ENCODE results near the gene SNX11.

The SNX11 gene

GRCh38 chr17:48134912-48135480 lies 27.4 kb downstream of the SNX11 start:
- no peak for DNase-seq

- no peak for DNase-seq
Observed at GRCh38 chr17:48137656-48138055, 30.1 kb downstream of the SNX11 start.

DNA sequence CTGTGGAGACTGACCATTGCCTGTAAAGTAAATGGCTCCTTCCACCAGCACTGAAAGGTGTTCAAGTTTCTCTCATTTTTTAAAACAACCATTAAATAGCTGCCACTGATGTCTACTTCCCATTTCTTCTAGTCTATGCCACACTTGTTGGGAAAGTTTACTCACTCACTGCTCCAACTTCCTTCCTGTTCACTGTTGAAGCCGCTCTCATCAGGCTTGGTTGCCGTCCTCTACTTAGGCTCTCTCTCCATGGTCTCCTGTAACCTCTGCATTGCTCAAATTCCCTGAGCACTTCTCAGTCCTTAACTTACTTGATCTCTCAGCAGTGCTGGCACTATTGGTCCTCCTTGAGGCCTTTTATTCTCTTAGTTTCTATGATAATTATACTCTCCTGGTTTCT lies 32.4 kb downstream of the SNX11 start:
- no peak for DNase-seq

DNA sequence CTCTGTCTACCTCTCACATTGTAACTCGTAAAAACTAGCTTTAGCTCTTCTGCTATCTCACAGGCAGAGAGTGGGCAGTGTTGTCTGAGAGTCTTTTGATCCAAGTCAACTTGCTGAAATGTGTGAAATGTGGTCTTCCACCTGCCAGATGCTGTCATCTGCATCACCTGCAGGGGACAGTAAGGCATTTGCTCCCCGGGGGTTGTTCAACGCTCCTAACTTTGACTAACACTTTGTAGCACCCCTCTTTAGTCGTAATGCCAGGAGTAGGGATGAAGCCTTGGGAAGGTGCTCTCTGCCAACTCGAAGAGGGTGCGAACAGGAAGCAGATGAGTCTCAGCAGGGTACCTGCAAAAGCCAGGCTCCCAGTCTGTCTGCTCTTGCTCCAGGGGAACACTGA lies 36.1 kb downstream of the SNX11 start:
- no peak for DNase-seq

DNA sequence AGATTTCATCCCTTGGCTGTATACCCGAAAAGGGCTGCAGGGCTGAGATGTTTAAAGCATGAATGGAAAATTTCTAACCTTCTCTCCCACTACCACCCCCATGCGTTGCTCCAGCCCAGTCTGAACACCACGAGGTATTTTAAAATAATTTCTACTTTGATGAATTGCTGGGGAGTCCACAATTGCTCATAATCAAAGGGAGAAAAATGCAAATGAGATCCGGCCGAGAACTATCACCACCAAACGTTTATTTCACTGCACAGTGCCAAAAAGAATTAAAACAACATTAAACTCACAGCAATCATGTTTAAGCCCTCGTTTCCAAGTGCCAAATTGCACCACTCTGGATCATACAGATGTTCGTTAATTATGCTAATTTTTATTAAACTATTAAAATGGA lies 36.7 kb downstream of the SNX11 start:
- no peak for DNase-seq

DNA sequence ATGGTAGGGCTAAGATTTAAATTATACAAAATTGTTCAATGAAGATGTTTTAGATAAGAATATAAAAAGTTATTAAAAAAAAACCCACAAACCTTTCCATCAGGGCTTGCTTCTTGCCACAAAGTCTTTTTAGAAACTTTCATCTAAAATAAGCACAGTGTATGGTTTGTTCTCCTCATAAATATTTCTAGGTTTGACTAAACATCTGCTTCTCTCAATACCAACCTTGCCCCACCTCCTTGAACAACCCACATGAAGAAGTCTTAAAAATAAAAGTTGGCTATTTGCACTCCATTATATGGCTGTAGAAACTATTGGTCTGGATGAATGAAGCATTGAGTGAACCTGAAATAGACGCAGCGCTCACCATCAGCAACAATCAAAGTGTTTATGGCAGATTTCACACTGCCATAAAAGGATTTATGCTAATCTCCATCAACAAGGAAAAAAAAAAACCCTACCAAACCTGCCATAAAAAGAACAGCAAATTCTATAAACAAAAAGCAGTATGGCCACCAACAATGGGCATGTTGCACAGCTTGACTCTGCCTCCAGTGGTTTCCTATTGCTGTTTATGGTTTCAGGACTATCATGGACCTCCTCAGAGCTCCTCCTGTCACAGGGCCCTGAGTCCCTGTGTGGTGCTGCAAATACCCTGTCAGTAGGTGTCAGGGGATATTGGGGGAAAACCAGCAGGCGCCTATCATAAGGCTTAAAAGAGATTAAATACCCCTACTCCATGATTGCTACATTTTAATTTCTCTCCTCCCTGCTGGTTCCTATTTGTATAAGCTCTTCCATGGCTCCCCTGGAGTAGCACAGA lies 37.6 kb downstream of the SNX11 start:
- DNase-seq: no peak

- DNase-seq: no peak
Observed at GRCh38 chr17:48148029-48148770, 40.6 kb downstream of the SNX11 start.

- no peak for DNase-seq
Observed at GRCh38 chr17:48148854-48149786, 41.6 kb downstream of the SNX11 start.

- no peak for DNase-seq
Observed at GRCh38 chr17:48149787-48150463, 42.4 kb downstream of the SNX11 start.

DNA sequence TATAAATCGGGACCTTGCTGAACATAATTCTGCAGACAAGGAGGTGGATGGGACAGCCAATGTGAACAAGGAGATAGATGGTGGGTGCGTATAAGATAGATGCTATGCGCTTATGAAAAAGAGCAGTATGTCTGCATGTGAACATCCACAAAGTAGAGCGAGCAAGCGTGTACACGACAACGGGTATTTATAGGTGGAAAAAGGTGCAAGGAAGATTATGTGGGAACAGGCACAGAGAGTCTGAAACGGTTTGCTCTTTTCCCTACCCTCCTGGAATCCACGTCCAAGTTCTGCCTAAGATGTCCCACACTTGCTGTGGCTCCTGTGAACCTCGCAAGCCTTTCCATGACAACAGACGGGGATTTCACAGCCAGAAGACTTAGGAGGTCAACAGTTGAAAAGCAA lies 43.0 kb downstream of the SNX11 start:
- DNase-seq: no peak

DNA sequence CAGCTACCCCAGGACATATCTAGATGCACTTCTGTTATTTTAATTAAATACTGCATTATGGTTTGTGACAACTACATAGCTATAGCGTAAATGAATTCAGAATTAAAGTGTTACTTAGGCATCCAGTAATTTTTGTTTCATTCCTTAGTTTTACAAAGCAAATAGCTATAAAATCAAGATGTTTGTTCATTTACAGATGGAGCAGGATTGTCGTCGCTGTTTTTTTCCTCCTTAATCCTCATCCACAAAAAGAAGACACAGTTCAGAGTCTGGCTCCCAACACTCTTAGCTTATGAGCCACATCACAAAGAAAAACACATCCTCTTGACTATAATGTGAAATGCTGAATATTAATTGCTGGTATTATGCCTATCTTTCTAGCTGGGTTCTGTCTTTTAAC lies 43.7 kb downstream of the SNX11 start:
- DNase-seq: no peak

- DNase-seq: no peak
Observed at GRCh38 chr17:48152289-48152688, 44.7 kb downstream of the SNX11 start.

DNA sequence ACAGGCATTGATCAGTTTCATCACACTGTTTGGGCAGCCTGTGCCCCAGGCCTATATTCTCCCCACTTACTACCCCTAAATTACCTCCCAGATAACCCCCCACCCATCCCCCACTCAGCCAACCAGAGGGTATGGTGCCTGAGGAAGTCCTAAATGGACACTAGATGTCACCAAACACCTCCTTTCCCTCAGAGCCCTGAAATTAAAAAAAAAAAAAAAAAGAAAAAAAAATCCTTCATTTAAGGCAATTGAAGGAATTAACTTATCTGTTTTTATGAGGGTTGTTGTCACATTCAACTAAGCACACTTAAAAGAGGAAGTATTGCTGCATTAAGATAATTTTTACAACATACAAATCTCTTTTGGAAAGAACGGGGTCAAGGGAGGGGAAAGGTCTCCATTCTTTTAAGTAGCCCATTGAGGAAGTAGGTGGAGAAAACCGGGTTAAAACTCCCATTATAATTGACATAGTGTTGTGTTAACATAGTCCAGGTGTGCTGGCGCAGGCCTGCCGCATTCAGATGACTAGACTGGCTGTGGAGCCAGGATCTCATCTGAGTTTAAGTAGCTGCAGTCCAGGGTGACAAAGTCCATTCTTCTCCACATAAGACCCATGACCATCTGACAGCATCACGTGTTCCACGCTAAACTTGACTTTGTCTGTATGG lies 46.3 kb downstream of the SNX11 start:
- DNase-seq: peak in 1 of 2 experiments; percentile 36

GRCh38 chr17:48155889-48156611 lies 48.5 kb downstream of the SNX11 start:
- peak; percentile 29 to 39 for DNase-seq

DNA sequence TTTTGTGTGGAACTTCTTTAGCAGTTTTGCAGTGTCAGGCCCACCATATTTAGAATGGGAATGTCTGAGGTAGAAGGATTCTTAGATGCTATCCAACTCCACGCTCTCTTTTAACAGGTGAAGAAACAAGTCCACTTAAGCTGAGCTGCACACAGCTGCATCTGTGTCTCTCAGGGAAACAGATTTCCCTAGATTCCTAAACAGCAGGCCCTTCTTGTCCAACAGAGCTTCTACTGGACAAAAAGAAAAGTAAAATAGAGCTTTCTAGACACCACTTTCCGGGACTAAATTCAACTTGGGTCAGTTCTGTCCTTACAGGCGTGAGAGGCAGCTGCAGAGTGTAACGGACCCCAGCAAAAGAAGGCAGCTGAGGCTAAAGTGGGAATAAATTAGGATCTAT lies 51.7 kb downstream of the SNX11 start:
- DNase-seq: no peak

DNA sequence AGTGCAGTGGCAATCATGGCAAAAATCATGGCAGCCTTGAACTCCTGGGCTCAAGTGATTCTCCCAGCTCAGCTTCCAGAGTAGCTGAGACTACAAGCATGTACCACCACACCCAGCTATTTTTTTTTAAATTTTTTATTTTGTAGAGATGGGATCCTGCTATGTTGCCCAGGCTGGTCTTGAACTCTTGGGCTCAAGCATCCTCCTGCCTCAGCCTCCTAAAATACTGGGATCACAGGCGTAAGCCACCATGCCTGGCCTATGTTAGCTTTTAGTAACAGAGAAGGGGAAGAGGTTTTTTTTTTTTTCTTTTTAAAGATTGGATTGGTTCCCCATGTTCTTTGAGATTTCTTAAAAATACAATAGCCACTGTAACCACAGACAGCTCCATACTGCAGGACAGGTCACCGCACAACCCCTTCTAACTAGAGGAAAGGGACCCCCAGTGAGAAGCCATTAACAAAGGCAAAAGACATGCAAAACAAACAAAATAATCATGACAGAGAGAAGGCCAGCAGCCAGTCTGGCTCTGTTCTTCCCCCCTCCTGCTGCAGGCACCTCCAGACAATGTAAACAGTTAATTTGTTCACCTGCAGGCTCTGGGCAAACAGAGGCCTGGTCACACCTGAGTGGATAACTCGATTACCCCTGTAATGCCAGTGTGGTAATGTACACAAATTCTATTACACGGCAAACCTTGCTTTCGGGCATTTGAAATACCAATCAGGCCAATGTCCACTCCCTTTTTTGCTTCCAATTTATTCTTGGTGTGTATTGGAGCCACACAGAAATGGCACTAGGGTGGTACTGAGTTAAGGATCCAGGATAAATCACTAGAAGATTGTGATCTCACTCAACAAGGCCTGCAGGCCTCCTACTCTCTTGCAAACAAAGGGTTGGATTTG lies 52.9 kb downstream of the SNX11 start:
- peak; percentile 53 to 72 for DNase-seq

DNA sequence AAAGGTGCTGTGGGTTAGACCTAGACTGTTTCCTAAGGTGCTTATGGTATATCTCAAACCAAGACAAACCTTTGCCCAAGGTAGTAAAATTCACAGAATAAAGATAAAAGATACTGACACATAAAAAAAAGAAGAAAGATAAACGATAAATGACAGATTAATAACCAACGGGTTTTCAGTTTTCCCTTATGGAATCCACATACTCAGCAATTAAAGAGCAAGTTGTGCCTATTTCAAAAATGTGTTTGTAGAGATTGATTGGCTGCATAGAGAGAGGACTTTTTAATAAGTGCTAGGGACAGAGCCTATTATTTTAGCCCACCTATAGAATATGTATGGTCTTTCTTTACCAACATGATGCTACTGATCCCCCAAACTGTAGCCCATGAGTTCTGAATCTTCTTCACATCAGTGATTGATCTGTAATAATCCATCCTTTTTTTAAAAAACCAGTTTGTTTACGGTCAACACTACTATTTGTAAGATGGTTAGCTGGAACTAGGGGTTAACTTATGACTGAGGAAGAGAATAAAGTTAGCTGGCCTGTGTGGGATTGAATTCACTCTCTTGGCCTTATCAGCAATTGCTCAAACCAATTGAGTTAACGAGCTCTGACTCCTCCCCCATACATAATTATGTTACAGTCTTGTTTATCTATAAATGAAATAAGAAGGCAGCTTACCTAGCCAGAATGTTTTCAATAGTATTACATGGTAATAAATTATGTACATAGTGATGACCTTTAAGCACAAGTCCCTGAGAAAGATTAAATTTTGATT lies 53.8 kb downstream of the SNX11 start:
- DNase-seq: no peak

GRCh38 chr17:48162306-48162934 lies 54.9 kb downstream of the SNX11 start:
- no peak for DNase-seq
